Endothelial cell of umbilical vein (primary cell): ENCODE measurements around the gene LDLRAD3. TPM values are rescaled to one million over a fixed set of nuclear protein-coding genes. Genes with fewer than 3 reads are reported as not detected.

Source experiments
- BruUV-seq: library from RNA; stranded (reverse); fragments of 400-500 nt; replicated peaks from 2 replicates; lab custom pipeline; 2021; lab: Mats Ljungman, UMichigan
- CTCF ChIA-PET: fragments of 300-600, 350-600 bp; sonication (Branson Sonifier 250); formaldehyde crosslinking; loops from one replicate; lab custom pipeline; 2021; ENCODE audit warnings: antibody characterized with exemption, inconsistent platforms; lab: Charles Lee
- POLR2A ChIA-PET: fragments of 300-600, 350-600 bp; sonication (Branson Sonifier 250); formaldehyde crosslinking; loops from one replicate; lab custom pipeline; 2021; ENCODE audit warnings: antibody characterized with exemption, inconsistent platforms; lab: Charles Lee
- DNase-seq: peaks from one replicate; pipeline ENCODE4 v3.0.0-alpha.2; 2011; ENCODE audit warnings: low read depth, low spot score
- FAIRE-seq: peaks from 2 replicates; lab custom pipeline; 2011; peaks lifted over from hg19 to GRCh38; lab: Jason Lieb, UNC
- H2AFZ ChIP-seq: 2 replicates; pipeline ENCODE4 v1.6.0; 2012; ENCODE audit warnings: low read depth, low read length, control low read depth, inconsistent platforms
- H3K27ac ChIP-seq: 2 replicates; pipeline ENCODE4 v1.5.1; 2011; ENCODE audit warnings: low read depth, mild to moderate bottlenecking, control low read depth, low read length, moderate library complexity; ENCODE audit not compliant: insufficient read depth
- H3K27me3 ChIP-seq, 2 experiments: 2 replicates each; pipeline versions ENCODE4 v1.6.0 to v1.6.1; 2011; ENCODE audit warnings: low read length in 2 of 2, mixed read lengths in 1 of 2; ENCODE audit not compliant: control insufficient read depth in 2 of 2, insufficient read depth in 2 of 2
- H3K36me3 ChIP-seq, 2 experiments: 2 replicates in 1 of 2; 3 replicates in 1 of 2; pipeline ENCODE4 v1.5.1; 2011; ENCODE audit warnings: low read length in 2 of 2, mild to moderate bottlenecking in 1 of 2, moderate library complexity in 1 of 2; ENCODE audit not compliant: control insufficient read depth in 2 of 2, insufficient read depth in 2 of 2; ENCODE audit errors: extremely low read depth in 1 of 2
- H3K4me1 ChIP-seq: 3 replicates; pipeline ENCODE4 v1.5.1; 2011; ENCODE audit warnings: mild to moderate bottlenecking, low read length; ENCODE audit not compliant: control insufficient read depth, insufficient read depth; ENCODE audit errors: extremely low read depth
- H3K4me2 ChIP-seq: 2 replicates; pipeline ENCODE4 v1.6.1; 2011; ENCODE audit warnings: low read length, control low read depth, mixed read lengths; ENCODE audit not compliant: insufficient read depth
- H3K4me3 ChIP-seq, 3 experiments: fragments of 200-600 bp in 1 of 3; sonication (generic), shearing (Covaris generic) in 1 of 3; replicated peaks in 1 of 3; 2 replicates each; pipeline ENCODE4 v1.5.1; 2011 to 2016; ENCODE audit warnings: control low read depth in 3 of 3, low read length in 3 of 3, mild to moderate bottlenecking in 2 of 3, inconsistent platforms in 1 of 3, low read depth in 1 of 3, moderate library complexity in 1 of 3; ENCODE audit not compliant: insufficient read depth in 1 of 3
- H3K79me2 ChIP-seq: 2 replicates; pipeline ENCODE4 v1.6.0; 2012; ENCODE audit warnings: low read length, inconsistent platforms; ENCODE audit not compliant: control insufficient read depth, insufficient read depth
- H3K9ac ChIP-seq: replicated peaks from 2 replicates; pipeline ENCODE3; 2011; ENCODE audit warnings: low read length, control low read depth; ENCODE audit not compliant: insufficient read depth; ENCODE audit errors: extremely low read depth
- H3K9me1 ChIP-seq: replicated peaks from 3 replicates; pipeline ENCODE4 v1.6.0; 2011; ENCODE audit warnings: mild to moderate bottlenecking, low read length; ENCODE audit not compliant: control insufficient read depth, insufficient read depth; ENCODE audit errors: extremely low read depth
- H3K9me3 ChIP-seq: replicated peaks from 2 replicates; pipeline ENCODE4 v1.5.1; 2012; ENCODE audit warnings: low read length, inconsistent platforms; ENCODE audit not compliant: control insufficient read depth, insufficient read depth
- H4K20me1 ChIP-seq: replicated peaks from 2 replicates; pipeline ENCODE3; 2011; ENCODE audit warnings: mild to moderate bottlenecking, low read length; ENCODE audit not compliant: control insufficient read depth, insufficient read depth; ENCODE audit errors: extremely low read depth
- CTCF ChIP-seq, 2 donors: IDR thresholded peaks; 1 replicate in 1 of 2; 2 replicates in 1 of 2; pipeline ENCODE4 v1.5.1; 2011; ENCODE audit warnings: low read length in 2 of 2, mild to moderate bottlenecking in 2 of 2, moderate library complexity in 2 of 2, control low read depth in 1 of 2, inconsistent platforms in 1 of 2, low read depth in 1 of 2; ENCODE audit not compliant: insufficient read depth in 1 of 2; ENCODE audit errors: extremely low read depth in 1 of 2
- EZH2 ChIP-seq: IDR thresholded peaks from 2 replicates; pipeline ENCODE4 v1.6.1; 2012; ENCODE audit warnings: borderline replicate concordance, low read depth, mild to moderate bottlenecking, moderate library complexity, low read length, inconsistent platforms; ENCODE audit not compliant: severe bottlenecking
- FOS ChIP-seq: IDR thresholded peaks from 2 replicates; pipeline ENCODE4 v1.6.1; 2011; ENCODE audit warnings: mild to moderate bottlenecking, low read length, moderate library complexity, borderline replicate concordance; ENCODE audit not compliant: insufficient read depth
- GATA2 ChIP-seq: IDR thresholded peaks from 2 replicates; pipeline ENCODE4 v1.7.0; 2011; ENCODE audit warnings: low read depth, mild to moderate bottlenecking, moderate library complexity, mixed read lengths, low read length; ENCODE audit not compliant: insufficient read length, insufficient read depth
- MYC ChIP-seq: IDR thresholded peaks from one replicate; pipeline ENCODE4 v1.6.1; 2011; ENCODE audit warnings: mild to moderate bottlenecking, low read depth, low read length
- dilution Hi-C: fragments of 300-500 bp; cut with MboI; formaldehyde crosslinking; loops from one replicate; pipeline ENCODE4 v1.15.0; 2019; ENCODE audit warnings: low sequenced_read_pairs; ENCODE audit not compliant: extremely low pct_ligation_motif_present
- intact Hi-C: fragments of 100-400 bp; cut with micrococcal nuclease; formaldehyde crosslinking; loops from one replicate; pipeline ENCODE4 v1.10.0; 2022
- polyA plus RNA-seq, 4 experiments: library from polyadenylated mRNA; depleted of rRNA in 3 of 4; stranded (reverse) in 3 of 4; unstranded in 1 of 4; fragments of >200 nt; gene quantifications; 2 replicates each; pipeline versions ENCODE4 v1.2.1 to v1.2.3, GENCODE V29; 2011 to 2012; ENCODE audit warnings: missing spikeins in 1 of 4
- total RNA-seq: library from RNA; stranded (reverse); gene quantifications from 2 replicates; pipeline ENCODE4 v1.2.3, GENCODE V29; 2021

The LDLRAD3 gene
- total and polyA plus RNA-seq, 2 donors (not counting 3 experiments of a cell fraction or from before 2014, with no cell fraction given): 17.9 to 25.1 TPM

GRCh38 chr11:36264011-36264972 lies 320.4 kb downstream of the LDLRAD3 start:
- FAIRE-seq (no peak), DNase-seq (no peak)
- Histone ChIP-seq H3K4me1 (no peaks in the 10 kb centered on the region), H3K9ac (no peak overlapping the region), H3K27me3 (peaks cover 0 to 5% of the 10 kb centered on the region in 2 experiments), H3K9me3 (no peaks in the 10 kb centered on the region), H3K36me3 (no peaks in the 10 kb centered on the region), H3K4me3 (no peak overlapping the region), H2AFZ (no peak overlapping the region), H3K27ac (no peak overlapping the region), H4K20me1 (no peaks in the 10 kb centered on the region), H3K79me2 (no peaks in the 10 kb centered on the region), H3K4me2 (no peak overlapping the region), H3K9me1 (no peaks in the 10 kb centered on the region)
- ChIA-PET CTCF (interaction anchor here (0.6 to 7.5 kb wide), 10 partner anchors 9 to 779 kb away, joined by 3 to 162 read pairs (median 4); no protein-coding TSS in a partner anchor), POLR2A (interaction anchor here (0.6 kb wide), 1 partner anchor 442 kb away, joined by 4 read pairs; no protein-coding TSS in a partner anchor)
- intact Hi-C loops: loop anchor here (10.0 kb wide), 1 partner anchor 1339 kb away; no protein-coding TSS in a partner anchor
- dilution Hi-C loops: loop anchor here (25.0 kb wide), 2 partner anchors 452 to 652 kb away; partner anchors contain the start of gene FJX1
- BruUV-seq: no TSS peak
- TF ChIP-seq GATA2 (no peak), CTCF (IDR thresholded peaks at IDR 0.05; ENCODE audit: extremely low read depth in 1 of 2, insufficient read depth in 1 of 2, low read depth in 1 of 2, low read length in 2 of 2) (no peak), EZH2 (no peak), FOS (no peak), MYC (no peak)
